Mucosa of descending colon (tissue), 3 donors: ENCODE measurements around the gene RELT. TPM values are rescaled to one million over a fixed set of nuclear protein-coding genes. Genes with fewer than 3 reads are reported as not detected.
A peak's percentile ranks its signal among the peaks of the same experiment; 100 is the strongest.

Experiments used
- ATAC-seq: fragments of 200-7000 bp; cut with Tn5 transposase; one replicate; pipeline ENCODE4 v1.9.1; 2020; ENCODE audit warnings: mild to moderate bottlenecking, moderate library complexity
- DNase-seq, 3 donors: peaks; one replicate each; pipeline ENCODE4 v3.0.0-alpha.2; 2020
- H3K36me3 ChIP-seq: fragments of 200-600 bp; one replicate; pipeline ENCODE4 v1.8.0; 2021; ENCODE audit warnings: low read depth, mild to moderate bottlenecking
- H3K4me1 ChIP-seq: fragments of 200-600 bp; one replicate; pipeline ENCODE4 v1.8.0; 2021; ENCODE audit warnings: low read depth, mild to moderate bottlenecking
- H3K4me3 ChIP-seq: fragments of 200-600 bp; one replicate; pipeline ENCODE4 v1.8.0; 2021; ENCODE audit warnings: mild to moderate bottlenecking
- H3K9me3 ChIP-seq: fragments of 200-600 bp; one replicate; pipeline ENCODE4 v1.8.0; 2021; ENCODE audit warnings: mild to moderate bottlenecking
- CTCF ChIP-seq: fragments of 200-600 bp; IDR thresholded peaks from one replicate; pipeline ENCODE4 v1.8.0; 2022; ENCODE audit warnings: antibody characterized with exemption, mild to moderate bottlenecking
- intact Hi-C, 2 donors: fragments of 100-400 bp; cut with DNase I in 1 of 2; cut with micrococcal nuclease in 1 of 2; formaldehyde crosslinking; loops; one replicate each; pipeline versions ENCODE4 v1.11.0 to v1.11.1; 2022; cut with DNase I, micrococcal nuclease
- total RNA-seq, 3 donors: library from RNA; stranded (reverse); fragmentation: NEBNext Ultra II Directional in 2 of 3; extraction: Animal tissue kit (Norgen Biotek cat#: 25700) in 2 of 3; gene quantifications; one replicate each; pipeline versions ENCODE4 v1.2.1 to v1.2.4, GENCODE V29; 2021 to 2023
- donor health status: DM: no; HTN: no; CAD: no; lungs with moderate emphysema.
- donor health status: DM: no; HTN: no; CAD: no.
- donor health status: DM: no; HTN: yes; CAD: no.

The RELT gene
- total RNA-seq, 3 donors from 2014 or later, result 2.3 to 4.7 (median 4.4) TPM

- Histone ChIP-seq H3K36me3 (no peaks in the 10 kb centered on the region), H3K9me3 (no peaks in the 10 kb centered on the region), H3K4me3 (no peak overlapping the region), H3K4me1 (no peaks in the 10 kb centered on the region)
- DNase-seq (peak in 1 of 3 donors; percentile 16), ATAC-seq (no peak)
- TF ChIP-seq CTCF, result no peak
- intact Hi-C loops, result no loop called here
Observed at GRCh38 chr11:73398132-73398526, 21.9 kb downstream of the RELT start.

GRCh38 chr11:73398721-73399120, 22.5 kb downstream of the RELT start:
- Histone ChIP-seq H3K4me3 (no peak overlapping the region), H3K4me1 (no peaks in the 10 kb centered on the region), H3K9me3 (no peaks in the 10 kb centered on the region), H3K36me3 (no peaks in the 10 kb centered on the region)
- DNase-seq (peak in 1 of 3 donors; percentile 14), ATAC-seq (no peak)
- no peak for TF ChIP-seq CTCF
- intact Hi-C loops, result no loop called here

DNA sequence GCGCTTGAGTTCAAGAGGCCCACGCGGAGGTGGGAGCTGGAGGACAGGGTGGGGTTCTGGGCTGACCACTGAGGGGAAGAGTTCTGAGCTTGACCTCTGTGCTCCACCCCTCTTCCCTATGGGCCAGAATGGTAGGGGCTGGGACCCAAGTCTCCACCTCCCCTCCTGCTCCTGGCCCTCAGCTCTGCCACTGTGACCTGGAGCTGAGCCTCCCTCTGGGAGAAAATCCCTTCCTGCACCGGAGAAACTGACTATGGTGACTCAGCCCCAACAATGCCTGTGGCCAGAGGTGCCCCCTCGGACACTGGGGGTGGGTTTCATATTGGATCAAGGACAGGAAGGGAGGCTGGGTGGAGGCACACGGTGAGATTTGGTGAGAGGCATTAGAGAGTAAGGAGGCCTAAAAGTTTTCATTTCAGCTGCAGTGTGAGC, 23.0 kb downstream of the RELT start:
- Histone ChIP-seq H3K36me3 (no peaks in the 10 kb centered on the region), H3K4me3 (no peak overlapping the region), H3K4me1 (no peaks in the 10 kb centered on the region), H3K9me3 (no peaks in the 10 kb centered on the region)
- ATAC-seq, result no peak
- DNase-seq, result no peak
- intact Hi-C loops, result no loop called here
- TF ChIP-seq CTCF, result no peak

DNA sequence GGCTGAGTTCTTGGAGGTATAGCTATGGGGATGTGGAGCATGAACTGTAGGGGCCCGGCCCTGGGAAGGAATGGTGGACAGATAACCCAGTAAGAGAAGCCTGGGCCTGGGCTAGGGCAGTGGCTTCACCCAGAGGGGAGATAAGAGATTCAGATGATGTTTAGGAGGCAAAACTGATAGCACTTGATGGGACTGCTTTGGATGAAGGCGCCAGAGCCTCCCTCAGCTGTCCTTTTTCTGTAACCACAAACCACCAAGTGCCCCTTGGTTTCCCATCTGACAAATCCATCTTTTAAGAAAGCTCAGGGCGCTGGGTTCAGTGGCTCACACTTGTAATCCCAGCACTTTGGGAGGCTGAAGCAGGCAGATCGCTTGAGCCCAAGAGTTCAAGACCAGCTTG, 23.4 kb downstream of the RELT start:
- no peak for DNase-seq
- intact Hi-C loops, result no loop called here
- no peak for ATAC-seq

DNA sequence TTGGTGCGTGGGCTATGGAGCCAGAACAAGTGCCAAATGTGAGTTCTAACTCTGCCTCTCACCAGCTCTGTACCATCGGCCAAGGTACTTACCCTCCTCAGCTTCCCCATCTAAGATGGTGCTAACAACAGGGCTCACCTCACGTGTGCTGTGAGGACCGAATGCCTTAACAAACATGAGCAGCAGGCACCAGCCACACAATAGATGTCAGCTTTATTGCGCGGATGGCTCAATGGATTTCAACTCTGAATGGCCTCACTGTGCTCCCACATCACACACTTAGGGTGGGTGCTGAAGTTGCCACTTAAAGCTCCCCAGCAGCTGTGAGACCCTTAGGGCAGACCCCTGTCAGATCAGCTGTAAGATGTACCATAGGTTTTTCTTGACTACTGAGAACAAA, 24.1 kb downstream of the RELT start:
- ATAC-seq (no peak), DNase-seq (no peak)
- intact Hi-C loops, result no loop called here
- H3K36me3 ChIP-seq, result no peaks in the 10 kb centered on the region
- H3K4me1 ChIP-seq, result no peaks in the 10 kb centered on the region
- no peaks in the 10 kb centered on the region for H3K9me3 ChIP-seq
- no peak for TF ChIP-seq CTCF
- H3K4me3 ChIP-seq, result no peak overlapping the region

More for the DNA sequence above, 23.4 kb downstream of the RELT start:
- H3K4me3 ChIP-seq, result no peak overlapping the region
- TF ChIP-seq CTCF, result no peak
- H3K36me3 ChIP-seq, result no peaks in the 10 kb centered on the region
- H3K9me3 ChIP-seq, result no peaks in the 10 kb centered on the region
- H3K4me1 ChIP-seq, result no peaks in the 10 kb centered on the region

- Histone ChIP-seq H3K4me1 (no peaks in the 10 kb centered on the region), H3K9me3 (no peaks in the 10 kb centered on the region), H3K4me3 (no peak overlapping the region), H3K36me3 (no peaks in the 10 kb centered on the region)
- intact Hi-C loops, result no loop called here
- no peak for DNase-seq
- ATAC-seq, result no peak
- no peak for TF ChIP-seq CTCF
Observed at GRCh38 chr11:73401217-73401923, 25.2 kb downstream of the RELT start.
